ENCODE results near the gene SLC22A17.

SLC22A17 gene

GRCh38 chr14:23380976-23381375, 28.3 kb upstream of the SLC22A17 start:
- no peak for DNase-seq

DNA sequence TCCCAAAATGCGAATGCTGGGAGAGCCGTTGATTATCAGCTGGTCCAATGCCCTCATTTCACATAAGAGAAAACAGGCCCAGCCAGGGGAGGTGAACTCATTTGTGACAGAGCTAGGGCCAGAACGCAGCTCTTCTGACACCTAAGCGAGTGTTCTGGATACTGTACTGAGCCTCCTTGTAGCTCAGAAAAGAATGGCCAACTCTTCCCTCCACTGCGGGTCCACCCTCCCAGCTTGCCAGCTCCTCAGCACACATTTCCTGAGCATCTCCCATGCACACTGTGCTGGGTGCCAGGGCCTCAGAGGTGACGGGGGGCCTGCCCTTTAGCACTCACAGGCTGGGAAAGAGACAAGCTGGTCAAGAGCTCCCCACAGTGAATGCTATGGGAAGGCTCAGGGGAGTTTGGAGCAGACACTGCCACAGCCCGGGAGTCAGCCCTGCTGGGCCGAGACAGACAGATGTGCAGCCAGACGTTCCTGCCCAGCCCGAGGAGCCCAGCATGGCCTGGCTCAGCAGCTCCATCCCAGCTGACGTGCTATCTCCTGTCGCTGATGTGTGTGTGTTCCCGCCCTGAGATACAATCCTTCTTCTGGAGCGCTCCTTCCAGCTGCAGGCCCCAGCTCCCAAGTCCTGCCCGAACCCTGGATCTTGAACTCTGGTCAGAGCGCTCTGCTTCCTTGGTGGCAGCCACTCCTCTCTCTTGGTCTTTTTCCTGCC, 27.7 kb upstream of the SLC22A17 start:
- DNase-seq, result no peak

DNA sequence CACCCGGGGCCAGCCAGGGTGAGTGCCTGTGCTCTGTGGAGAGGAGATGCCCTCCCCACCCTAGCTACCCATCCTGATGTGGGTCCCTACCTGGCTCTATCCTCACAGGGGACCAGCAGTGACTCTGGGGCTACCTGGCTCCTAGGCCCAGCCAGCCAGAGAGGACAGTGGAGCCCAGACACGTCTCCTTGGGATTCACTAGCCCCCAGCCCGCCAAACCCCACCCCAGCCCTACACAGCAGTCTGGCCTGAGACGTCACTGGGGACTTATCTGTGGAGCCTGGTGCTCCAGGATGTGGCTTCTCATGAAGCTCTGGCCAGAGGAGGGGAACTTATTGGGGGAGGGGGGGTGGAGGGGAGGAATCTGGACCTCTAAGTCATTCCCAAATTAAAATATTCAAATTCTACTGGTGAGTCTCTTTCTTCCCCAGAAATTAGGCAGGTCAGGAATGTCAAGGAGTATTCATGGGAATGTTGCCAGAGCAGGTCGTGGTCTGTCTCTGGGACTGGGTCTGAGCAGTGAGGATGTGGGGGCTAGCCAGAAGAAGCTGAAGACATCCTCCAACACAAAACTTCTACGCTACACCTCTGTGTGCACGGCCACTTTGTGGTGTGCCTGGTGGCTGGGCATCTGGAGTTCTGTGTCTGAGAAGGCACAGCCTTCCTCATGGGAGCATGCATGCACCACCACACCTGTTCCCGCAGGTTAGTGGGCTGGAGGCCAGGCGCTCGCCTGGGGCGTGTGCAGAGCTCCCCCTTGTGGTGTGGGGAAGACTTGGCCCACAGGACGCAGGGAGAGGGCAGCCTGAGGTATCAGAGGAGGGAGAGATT, 26.9 kb upstream of the SLC22A17 start:
- DNase-seq, result peak; percentile 65 to 79 (median 65)

- no peak for DNase-seq
Measured at GRCh38 chr14:23378612-23379220, 26.0 kb upstream of the SLC22A17 start.

GRCh38 chr14:23377573-23378563, 25.2 kb upstream of the SLC22A17 start:
- DNase-seq, result no peak

DNA sequence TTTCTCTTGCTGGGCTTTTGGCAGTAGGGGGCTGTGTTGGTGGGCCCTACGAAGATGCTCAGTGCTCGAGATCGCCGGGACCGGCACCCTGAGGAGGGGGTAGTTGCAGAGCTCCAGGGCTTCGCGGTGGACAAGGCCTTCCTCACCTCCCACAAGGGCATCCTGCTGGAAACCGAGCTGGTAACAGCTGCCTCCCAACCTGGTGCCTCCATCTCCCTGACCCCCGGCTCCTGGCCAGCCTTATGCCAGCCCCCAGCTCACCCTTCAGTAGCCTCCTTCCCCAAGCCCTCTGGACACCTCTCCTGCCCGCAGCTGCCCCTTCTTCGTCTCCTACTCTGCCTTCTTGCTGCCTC, 24.5 kb upstream of the SLC22A17 start:
- DNase-seq, result no peak

- no peak for DNase-seq
Measured at GRCh38 chr14:23376482-23377197, 24.0 kb upstream of the SLC22A17 start, which contains the start of gene CMTM5. Gene CMTM5 (plus strand): TSS chr14:23377046. CDS start chr14:23377252, 206 bp downstream.

DNA sequence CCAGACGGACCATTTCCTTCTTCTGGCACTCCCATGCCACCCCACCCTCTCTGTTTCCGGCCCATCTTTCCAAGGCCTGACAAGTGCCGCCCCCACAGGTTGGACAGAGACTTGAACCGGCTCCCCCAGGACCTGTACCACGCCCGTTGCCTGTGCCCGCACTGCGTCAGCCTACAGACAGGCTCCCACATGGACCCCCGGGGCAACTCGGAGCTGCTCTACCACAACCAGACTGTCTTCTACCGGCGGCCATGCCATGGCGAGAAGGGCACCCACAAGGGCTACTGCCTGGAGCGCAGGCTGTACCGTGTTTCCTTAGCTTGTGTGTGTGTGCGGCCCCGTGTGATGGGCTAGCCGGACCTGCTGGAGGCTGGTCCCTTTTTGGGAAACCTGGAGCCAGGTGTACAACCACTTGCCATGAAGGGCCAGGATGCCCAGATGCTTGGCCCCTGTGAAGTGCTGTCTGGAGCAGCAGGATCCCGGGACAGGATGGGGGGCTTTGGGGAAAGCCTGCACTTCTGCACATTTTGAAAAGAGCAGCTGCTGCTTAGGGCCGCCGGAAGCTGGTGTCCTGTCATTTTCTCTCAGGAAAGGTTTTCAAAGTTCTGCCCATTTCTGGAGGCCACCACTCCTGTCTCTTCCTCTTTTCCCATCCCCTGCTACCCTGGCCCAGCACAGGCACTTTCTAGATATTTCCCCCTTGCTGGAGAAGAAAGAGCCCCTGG, 23.0 kb upstream of the SLC22A17 start:
- DNase-seq, result no peak

DNA sequence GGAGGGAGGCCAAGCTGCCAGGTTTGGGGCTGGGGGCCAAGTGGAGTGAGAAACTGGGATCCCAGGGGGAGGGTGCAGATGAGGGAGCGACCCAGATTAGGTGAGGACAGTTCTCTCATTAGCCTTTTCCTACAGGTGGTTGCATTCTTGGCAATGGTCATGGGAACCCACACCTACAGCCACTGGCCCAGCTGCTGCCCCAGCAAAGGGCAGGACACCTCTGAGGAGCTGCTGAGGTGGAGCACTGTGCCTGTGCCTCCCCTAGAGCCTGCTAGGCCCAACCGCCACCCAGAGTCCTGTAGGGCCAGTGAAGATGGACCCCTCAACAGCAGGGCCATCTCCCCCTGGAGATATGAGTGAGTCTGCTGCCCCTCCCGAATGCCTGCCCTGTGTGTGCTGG, 20.4 kb upstream of the SLC22A17 start:
- no peak for DNase-seq

- DNase-seq, result no peak
Measured at GRCh38 chr14:23372509-23372908, 19.8 kb upstream of the SLC22A17 start, which contains the start of gene IL25. Gene IL25 (plus strand): TSS chr14:23372809.

- DNase-seq, result no peak
Measured at GRCh38 chr14:23371865-23372264, 19.2 kb upstream of the SLC22A17 start.

DNA sequence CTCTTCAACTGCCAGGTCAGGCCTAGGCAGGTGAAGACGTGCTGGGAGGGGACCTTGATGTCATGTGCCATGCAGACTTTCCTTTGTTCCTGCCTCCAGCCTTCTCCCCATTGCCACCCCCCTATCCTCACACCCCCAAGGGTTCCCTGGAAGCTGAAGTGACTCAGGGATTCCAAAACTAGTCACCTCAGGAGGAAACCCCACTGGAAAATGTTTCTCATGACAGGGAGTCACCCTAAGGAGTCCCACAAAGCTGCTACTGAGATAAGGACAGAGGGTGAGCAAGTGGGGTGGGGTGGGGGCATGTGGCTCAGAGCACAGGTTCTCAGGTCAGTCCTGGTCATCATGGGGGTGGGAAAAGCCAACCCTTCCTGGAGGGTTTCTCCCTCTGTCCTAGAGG, 17.5 kb upstream of the SLC22A17 start:
- no peak for DNase-seq

DNA sequence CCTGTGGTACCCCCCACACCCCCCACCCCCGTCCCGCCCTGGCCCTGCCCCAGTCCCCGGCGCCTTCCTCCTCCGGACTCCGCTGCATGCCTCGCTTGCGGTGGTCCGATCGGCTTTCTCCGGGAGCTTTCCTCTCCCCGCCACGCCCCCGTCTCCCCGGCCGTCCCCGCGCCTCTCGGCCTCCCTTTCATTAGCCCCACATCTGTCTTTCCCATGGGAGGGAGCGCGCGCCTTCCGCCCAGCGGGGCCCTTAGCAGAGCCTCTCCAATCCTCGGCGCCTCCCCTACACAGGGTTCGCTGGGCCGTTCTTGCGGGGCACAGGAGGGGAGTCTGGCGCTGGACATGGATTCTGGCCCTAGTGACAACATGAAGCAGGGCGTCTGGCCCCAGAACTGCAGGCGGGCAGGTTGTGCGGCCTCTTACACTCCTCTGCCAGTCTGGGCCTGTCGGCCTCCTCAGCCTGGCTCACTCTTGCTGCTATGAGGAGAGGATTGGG, 13.8 kb upstream of the SLC22A17 start:
- no peak for DNase-seq

- peak in 1 of 3 experiments; percentile 42 for DNase-seq
Measured at GRCh38 chr14:23365732-23366425, 13.2 kb upstream of the SLC22A17 start.

GRCh38 chr14:23365036-23365731, 12.5 kb upstream of the SLC22A17 start, which contains the start of gene EFS:
Gene EFS (minus strand): TSS chr14:23365172. CDS start chr14:23365025, 147 bp downstream.
- DNase-seq, result peak in 2 of 3 experiments; percentile 42 to 57

DNA sequence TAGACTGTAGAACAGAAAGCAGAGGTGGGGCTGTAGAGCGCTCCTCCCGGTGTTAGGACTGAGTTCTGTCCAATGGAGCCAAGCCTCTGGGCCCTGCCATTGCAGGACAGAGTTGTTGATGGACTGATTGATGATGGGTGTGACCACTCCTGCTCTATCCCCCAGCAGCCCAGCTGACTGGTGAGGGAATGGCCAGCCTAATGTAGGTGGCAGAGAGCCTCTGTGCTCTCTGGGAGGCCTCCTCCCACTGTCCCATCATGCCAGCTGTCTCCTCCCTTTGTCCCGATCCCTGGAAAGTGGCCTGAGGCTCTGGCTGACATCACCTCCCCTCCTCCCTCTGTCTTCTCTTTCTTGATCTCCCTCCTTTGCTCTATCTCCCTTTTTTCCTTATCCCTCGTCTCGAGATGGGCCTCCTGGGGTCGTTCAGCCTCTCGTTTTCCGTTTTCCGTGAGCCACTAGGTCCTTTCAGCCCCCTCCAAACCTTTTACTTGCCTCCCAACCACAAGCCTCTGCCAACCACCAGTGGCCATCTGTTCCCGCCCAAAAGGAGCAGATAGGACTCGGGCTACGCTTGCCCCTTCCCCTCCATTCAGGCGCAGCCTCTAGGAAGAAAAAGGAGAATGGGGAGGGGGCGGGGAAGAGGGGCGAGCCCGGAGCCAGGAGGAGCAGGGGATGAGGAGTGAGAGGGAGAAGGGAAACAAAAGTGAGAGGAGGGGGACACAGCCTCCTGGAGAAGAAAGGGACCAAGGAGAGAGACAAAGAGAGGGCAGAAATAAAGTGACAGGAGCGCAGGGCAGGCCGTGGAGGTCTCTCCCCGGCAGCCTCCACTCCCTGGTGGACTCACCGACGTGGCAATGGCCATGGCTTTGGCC, 11.7 kb upstream of the SLC22A17 start:
- DNase-seq, result no peak

GRCh38 chr14:23362200-23362599, 9.5 kb upstream of the SLC22A17 start:
- peak in 1 of 3 experiments; percentile 20 for DNase-seq

DNA sequence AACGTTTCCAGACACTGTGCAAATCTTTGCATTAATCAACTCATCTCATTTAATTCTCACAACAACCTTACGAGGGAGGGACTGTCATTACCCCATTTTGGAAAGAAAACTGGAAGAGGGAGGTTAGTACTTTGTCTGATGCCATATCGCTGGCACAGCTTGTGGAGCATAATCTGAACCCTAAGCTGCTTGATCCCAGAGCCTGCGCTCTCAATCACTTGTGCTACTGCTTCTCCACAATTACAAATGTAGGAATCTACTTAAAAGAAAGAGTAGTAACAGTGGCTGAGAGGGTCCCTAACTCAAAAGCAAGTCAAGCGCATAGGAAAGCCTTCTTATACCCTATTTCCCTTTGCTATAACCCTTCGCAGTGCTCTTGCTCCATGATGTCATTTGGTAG, 9.1 kb upstream of the SLC22A17 start:
- DNase-seq, result no peak
